ENCODE data around the gene SPATA31E1. TPM values are rescaled to one million over a fixed set of nuclear protein-coding genes. Genes with fewer than 3 reads are reported as not detected.

SPATA31E1 gene
- total RNA-seq, 1 donor from 2014 or later, result not detected

GRCh38 chr9:87883990-87884389 is 1.3 kb downstream of the SPATA31E1 start:
- Histone ChIP-seq H3K27me3 (ENCODE audit: control insufficient read depth, insufficient read depth, low read length) (no peaks in the 10 kb centered on the region), H3K36me3 (ENCODE audit: control insufficient read depth, insufficient read depth, low read length) (no peaks in the 10 kb centered on the region), H3K4me3 (ENCODE audit: low read depth, low read length) (no peak overlapping the region)
- DNase-seq (ENCODE audit: low read depth), result no peak
- TF ChIP-seq, protein P1, sequence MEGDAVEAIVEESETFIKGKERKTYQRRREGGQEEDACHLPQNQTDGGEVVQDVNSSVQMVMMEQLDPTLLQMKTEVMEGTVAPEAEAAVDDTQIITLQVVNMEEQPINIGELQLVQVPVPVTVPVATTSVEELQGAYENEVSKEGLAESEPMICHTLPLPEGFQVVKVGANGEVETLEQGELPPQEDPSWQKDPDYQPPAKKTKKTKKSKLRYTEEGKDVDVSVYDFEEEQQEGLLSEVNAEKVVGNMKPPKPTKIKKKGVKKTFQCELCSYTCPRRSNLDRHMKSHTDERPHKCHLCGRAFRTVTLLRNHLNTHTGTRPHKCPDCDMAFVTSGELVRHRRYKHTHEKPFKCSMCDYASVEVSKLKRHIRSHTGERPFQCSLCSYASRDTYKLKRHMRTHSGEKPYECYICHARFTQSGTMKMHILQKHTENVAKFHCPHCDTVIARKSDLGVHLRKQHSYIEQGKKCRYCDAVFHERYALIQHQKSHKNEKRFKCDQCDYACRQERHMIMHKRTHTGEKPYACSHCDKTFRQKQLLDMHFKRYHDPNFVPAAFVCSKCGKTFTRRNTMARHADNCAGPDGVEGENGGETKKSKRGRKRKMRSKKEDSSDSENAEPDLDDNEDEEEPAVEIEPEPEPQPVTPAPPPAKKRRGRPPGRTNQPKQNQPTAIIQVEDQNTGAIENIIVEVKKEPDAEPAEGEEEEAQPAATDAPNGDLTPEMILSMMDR (IDR thresholded peaks at IDR 0.05; ENCODE audit: insufficient read depth, low read length, poor library complexity, severe bottlenecking), result no peak

DNA sequence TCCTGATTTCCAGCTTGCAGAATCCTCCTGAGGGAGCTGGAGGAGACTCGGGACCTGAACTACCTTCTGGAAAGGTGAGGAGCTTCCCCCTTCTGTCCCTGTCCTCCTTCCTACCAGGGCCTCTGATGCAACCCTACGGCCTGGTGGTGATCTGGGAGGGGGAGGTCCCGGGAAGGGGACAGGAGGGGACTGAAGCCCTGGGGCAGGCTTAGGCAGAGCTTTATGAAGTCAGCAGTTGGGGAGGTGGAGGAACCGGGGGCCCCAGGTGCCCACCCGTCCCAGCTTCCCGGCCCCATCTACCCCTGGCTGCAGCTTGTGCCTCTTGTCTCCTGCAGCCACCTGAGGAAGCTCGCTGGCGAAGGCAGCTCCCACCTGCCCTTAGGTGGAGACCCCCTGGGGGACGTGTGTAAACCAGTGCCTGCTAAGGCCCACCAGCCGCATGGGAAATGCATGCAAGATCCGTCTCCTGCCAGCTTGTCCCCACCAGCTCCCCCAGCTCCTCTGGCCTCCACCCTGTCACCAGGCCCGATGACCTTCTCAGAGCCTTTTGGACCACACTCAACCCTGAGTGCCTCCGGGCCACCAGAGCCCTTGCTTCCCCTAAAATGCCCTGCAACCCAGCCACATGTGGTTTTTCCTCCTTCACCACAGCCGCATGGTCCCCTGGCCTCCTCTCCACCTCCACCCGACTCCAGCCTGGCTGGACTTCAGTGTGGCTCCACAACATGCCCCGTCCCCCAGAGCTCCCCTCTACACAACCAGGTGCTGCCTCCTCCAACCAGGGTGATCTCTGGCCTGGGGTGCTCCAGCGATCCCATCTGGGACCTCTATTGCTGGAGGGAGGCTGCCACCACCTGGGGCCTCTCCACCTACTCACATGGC is 2.1 kb downstream of the SPATA31E1 start:
- no peak for DNase-seq (ENCODE audit: low read depth)
- Histone ChIP-seq H3K27me3 (ENCODE audit: control insufficient read depth, insufficient read depth, low read length) (no peaks in the 10 kb centered on the region), H3K36me3 (ENCODE audit: control insufficient read depth, insufficient read depth, low read length) (no peaks in the 10 kb centered on the region), H3K4me3 (ENCODE audit: low read depth, low read length) (no peak overlapping the region)
- TF ChIP-seq, protein P1 (IDR thresholded peaks at IDR 0.05; ENCODE audit: insufficient read depth, low read length, poor library complexity, severe bottlenecking), result no peak

DNA sequence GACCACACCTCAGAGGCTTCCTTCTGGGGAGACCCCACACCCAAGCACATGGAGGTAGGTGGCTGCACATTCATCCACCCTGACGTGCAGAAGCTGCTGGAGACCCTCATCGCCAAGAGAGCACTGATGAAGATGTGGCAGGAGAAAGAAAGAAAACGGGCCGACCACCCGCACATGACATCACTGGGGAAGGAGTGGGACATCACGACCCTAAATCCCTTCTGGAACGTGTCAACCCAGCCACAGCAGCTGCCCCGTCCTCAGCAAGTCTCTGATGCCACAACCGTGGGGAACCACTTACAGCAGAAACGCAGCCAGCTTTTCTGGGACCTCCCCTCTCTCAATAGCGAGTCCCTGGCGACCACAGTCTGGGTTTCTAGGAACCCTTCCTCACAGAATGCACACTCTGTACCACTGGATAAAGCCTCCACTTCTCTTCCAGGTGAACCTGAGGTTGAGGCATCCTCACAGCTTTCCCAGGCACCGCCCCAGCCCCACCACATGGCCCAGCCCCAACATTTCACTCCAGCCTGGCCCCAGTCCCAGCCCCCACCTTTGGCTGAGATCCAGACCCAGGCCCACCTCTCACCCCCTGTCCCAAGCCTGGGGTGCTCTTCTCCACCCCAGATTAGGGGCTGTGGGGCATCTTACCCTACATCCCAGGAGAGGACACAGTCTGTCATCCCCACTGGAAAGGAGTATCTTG is 3.0 kb downstream of the SPATA31E1 start:
- H3K36me3 ChIP-seq (ENCODE audit: control insufficient read depth, insufficient read depth, low read length), result no peaks in the 10 kb centered on the region
- H3K4me3 ChIP-seq (ENCODE audit: low read depth, low read length), result no peak overlapping the region
- no peaks in the 10 kb centered on the region for H3K27me3 ChIP-seq (ENCODE audit: control insufficient read depth, insufficient read depth, low read length)
- TF ChIP-seq, protein P1 (IDR thresholded peaks at IDR 0.05; ENCODE audit: insufficient read depth, low read length, poor library complexity, severe bottlenecking), result no peak
- no peak for DNase-seq (ENCODE audit: low read depth)

GRCh38 chr9:87886210-87886932 is 3.7 kb downstream of the SPATA31E1 start:
- TF ChIP-seq, protein P1 (IDR thresholded peaks at IDR 0.05; ENCODE audit: insufficient read depth, low read length, poor library complexity, severe bottlenecking), result no peak
- no peak for DNase-seq (ENCODE audit: low read depth)
- no peaks in the 10 kb centered on the region for H3K36me3 ChIP-seq (ENCODE audit: control insufficient read depth, insufficient read depth, low read length)
- no peaks in the 10 kb centered on the region for H3K27me3 ChIP-seq (ENCODE audit: control insufficient read depth, insufficient read depth, low read length)
- no peak overlapping the region for H3K4me3 ChIP-seq (ENCODE audit: low read depth, low read length)

DNA sequence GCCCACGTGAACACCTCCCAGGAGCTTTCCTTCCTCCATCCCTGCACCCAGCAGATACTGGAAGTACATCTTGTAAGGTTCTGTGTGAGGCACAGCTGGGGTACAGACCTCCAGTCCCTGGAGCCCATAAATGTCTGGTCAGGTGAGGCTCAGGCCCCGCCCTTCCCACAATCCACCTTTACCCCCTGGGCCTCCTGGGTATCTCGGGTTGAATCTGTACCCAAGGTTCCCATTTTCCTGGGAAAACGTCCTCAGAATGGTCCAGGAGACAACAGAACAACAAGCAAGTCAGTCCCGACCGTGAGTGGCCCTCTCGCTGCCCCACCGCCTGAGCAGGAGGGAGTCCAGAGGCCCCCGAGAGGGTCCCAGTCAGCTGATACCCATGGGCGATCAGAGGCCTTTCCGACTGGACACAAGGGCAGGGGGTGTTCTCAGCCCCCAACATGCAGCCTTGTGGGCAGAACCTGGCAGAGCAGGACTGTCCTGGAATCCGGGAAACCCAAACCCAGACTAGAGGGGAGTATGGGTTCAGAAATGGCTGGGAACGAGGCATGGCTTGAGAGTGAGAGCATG is 4.3 kb downstream of the SPATA31E1 start:
- DNase-seq (ENCODE audit: low read depth), result no peak
- H3K4me3 ChIP-seq (ENCODE audit: low read depth, low read length), result no peak overlapping the region
- H3K36me3 ChIP-seq (ENCODE audit: control insufficient read depth, insufficient read depth, low read length), result no peaks in the 10 kb centered on the region
- TF ChIP-seq, protein P1 (IDR thresholded peaks at IDR 0.05; ENCODE audit: insufficient read depth, low read length, poor library complexity, severe bottlenecking), result no peak
- H3K27me3 ChIP-seq (ENCODE audit: control insufficient read depth, insufficient read depth, low read length), result no peaks in the 10 kb centered on the region

Data from kidney epithelial cell (primary cell).